Endothelial cell of umbilical vein (primary cell): ENCODE measurements around the gene AQP7.
"Not testable (repeated sequence)": the region's sequence is repeated elsewhere in the genome, so short reads cannot be mapped to it uniquely, and the experiment has no call there.

Experiments
- POLR2A ChIP-seq: IDR thresholded peaks from 2 replicates; pipeline ENCODE4 v1.6.1; 2012; ENCODE audit warnings: low read depth, mild to moderate bottlenecking, control low read depth, low read length
- POLR2AphosphoS5 ChIP-seq: IDR thresholded peaks from 2 replicates; pipeline ENCODE4 v1.6.1; 2012; ENCODE audit warnings: low read depth, mild to moderate bottlenecking, control low read depth, low read length, moderate library complexity; ENCODE audit not compliant: insufficient read depth

GRCh38 chr9:33392591-33393021 is 9.8 kb downstream of the AQP7 start:
- not testable (repeated sequence) for TF ChIP-seq POLR2A, POLR2AphosphoS5
